ENCODE data around the gene ACAT2.

ACAT2 gene

GRCh38 chr6:159790149-159790955, 28.5 kb downstream of the ACAT2 start, which contains the start of gene MRPL18 (continued):
- TF ChIP-seq ZNF184 (tag by site-specific recombination; IDR thresholded peaks at IDR 0.05): no peak
- no peak for TF ChIP-seq ZBTB49 (tag by site-specific recombination; IDR thresholded peaks at IDR 0.05; ENCODE audit: low read depth)
- no peak for TF ChIP-seq ZNF223 (tag by site-specific recombination; IDR thresholded peaks at IDR 0.05)
- TF ChIP-seq, protein P1, sequence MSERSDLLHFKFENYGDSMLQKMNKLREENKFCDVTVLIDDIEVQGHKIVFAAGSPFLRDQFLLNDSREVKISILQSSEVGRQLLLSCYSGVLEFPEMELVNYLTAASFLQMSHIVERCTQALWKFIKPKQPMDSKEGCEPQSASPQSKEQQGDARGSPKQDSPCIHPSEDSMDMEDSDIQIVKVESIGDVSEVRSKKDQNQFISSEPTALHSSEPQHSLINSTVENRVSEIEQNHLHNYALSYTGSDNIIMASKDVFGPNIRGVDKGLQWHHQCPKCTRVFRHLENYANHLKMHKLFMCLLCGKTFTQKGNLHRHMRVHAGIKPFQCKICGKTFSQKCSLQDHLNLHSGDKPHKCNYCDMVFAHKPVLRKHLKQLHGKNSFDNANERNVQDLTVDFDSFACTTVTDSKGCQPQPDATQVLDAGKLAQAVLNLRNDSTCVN (tag by site-specific recombination; optimal IDR thresholded peaks at IDR 0.05): peak; percentile 14
- no peak for TF ChIP-seq GLIS1 (tag by site-specific recombination; IDR thresholded peaks at IDR 0.05)
- TF ChIP-seq ZNF785 (tag by site-specific recombination; IDR thresholded peaks at IDR 0.05): no peak
- no peak for TF ChIP-seq ZBTB6 (tag by site-specific recombination; IDR thresholded peaks at IDR 0.05)
- no peak for TF ChIP-seq ZNF423 (tag by site-specific recombination; IDR thresholded peaks at IDR 0.05)
- no peak for TF ChIP-seq ZNF529 (tag by site-specific recombination; IDR thresholded peaks at IDR 0.05; ENCODE audit: insufficient replicate concordance)
- no peak for TF ChIP-seq ZNF792 (tag by site-specific recombination; IDR thresholded peaks at IDR 0.05)
- no peak for TF ChIP-seq ZNF354C (tag by site-specific recombination; IDR thresholded peaks at IDR 0.05; ENCODE audit: borderline replicate concordance, low read depth)
- TF ChIP-seq ZNF664 (tag by site-specific recombination; IDR thresholded peaks at IDR 0.05): no peak
- no peak for TF ChIP-seq ZNF416 (tag by site-specific recombination; IDR thresholded peaks at IDR 0.05)
- peak; percentile 63; the same call in 1 of the 2 replicates for TF ChIP-seq KLF10 (tag by site-specific recombination; IDR thresholded peaks at IDR 0.05)
- 0 out of 2 replicates have a peak, but pooled peaks have one; percentile 33 for TF ChIP-seq ZNF24 (tag by site-specific recombination; IDR thresholded peaks at IDR 0.05)
- TF ChIP-seq, protein P2, sequence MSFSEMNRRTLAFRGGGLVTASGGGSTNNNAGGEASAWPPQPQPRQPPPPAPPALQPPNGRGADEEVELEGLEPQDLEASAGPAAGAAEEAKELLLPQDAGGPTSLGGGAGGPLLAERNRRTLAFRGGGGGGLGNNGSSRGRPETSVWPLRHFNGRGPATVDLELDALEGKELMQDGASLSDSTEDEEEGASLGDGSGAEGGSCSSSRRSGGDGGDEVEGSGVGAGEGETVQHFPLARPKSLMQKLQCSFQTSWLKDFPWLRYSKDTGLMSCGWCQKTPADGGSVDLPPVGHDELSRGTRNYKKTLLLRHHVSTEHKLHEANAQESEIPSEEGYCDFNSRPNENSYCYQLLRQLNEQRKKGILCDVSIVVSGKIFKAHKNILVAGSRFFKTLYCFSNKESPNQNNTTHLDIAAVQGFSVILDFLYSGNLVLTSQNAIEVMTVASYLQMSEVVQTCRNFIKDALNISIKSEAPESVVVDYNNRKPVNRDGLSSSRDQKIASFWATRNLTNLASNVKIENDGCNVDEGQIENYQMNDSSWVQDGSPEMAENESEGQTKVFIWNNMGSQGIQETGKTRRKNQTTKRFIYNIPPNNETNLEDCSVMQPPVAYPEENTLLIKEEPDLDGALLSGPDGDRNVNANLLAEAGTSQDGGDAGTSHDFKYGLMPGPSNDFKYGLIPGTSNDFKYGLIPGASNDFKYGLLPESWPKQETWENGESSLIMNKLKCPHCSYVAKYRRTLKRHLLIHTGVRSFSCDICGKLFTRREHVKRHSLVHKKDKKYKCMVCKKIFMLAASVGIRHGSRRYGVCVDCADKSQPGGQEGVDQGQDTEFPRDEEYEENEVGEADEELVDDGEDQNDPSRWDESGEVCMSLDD (tag by site-specific recombination; IDR thresholded peaks at IDR 0.05): peak; percentile 96
- TF ChIP-seq ZXDB (tag by site-specific recombination; IDR thresholded peaks at IDR 0.05): peak; percentile 61
- no peak for TF ChIP-seq ZNF830 (tag by site-specific recombination; IDR thresholded peaks at IDR 0.05; ENCODE audit: low read depth)
- TF ChIP-seq ZNF510 (tag by site-specific recombination; IDR thresholded peaks at IDR 0.05; ENCODE audit: insufficient replicate concordance): peak; percentile 61
- TF ChIP-seq ZNF366 (tag by site-specific recombination; conservative IDR thresholded peaks at IDR 0.05): no peak
- no peak for TF ChIP-seq ZNF548 (tag by site-specific recombination; IDR thresholded peaks at IDR 0.05)
- no peak for TF ChIP-seq ZNF585B (tag by site-specific recombination; IDR thresholded peaks at IDR 0.05)
- TF ChIP-seq ZBTB7A (tag by site-specific recombination; IDR thresholded peaks at IDR 0.05; ENCODE audit: low read depth): no peak
- no peak; the same call in 1 of the 2 replicates for TF ChIP-seq ZNF561 (tag by site-specific recombination; IDR thresholded peaks at IDR 0.05; ENCODE audit: borderline replicate concordance)
- TF ChIP-seq, protein P3, sequence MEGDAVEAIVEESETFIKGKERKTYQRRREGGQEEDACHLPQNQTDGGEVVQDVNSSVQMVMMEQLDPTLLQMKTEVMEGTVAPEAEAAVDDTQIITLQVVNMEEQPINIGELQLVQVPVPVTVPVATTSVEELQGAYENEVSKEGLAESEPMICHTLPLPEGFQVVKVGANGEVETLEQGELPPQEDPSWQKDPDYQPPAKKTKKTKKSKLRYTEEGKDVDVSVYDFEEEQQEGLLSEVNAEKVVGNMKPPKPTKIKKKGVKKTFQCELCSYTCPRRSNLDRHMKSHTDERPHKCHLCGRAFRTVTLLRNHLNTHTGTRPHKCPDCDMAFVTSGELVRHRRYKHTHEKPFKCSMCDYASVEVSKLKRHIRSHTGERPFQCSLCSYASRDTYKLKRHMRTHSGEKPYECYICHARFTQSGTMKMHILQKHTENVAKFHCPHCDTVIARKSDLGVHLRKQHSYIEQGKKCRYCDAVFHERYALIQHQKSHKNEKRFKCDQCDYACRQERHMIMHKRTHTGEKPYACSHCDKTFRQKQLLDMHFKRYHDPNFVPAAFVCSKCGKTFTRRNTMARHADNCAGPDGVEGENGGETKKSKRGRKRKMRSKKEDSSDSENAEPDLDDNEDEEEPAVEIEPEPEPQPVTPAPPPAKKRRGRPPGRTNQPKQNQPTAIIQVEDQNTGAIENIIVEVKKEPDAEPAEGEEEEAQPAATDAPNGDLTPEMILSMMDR (tag by site-specific recombination; IDR thresholded peaks at IDR 0.05): no peak
- TF ChIP-seq, protein P4, sequence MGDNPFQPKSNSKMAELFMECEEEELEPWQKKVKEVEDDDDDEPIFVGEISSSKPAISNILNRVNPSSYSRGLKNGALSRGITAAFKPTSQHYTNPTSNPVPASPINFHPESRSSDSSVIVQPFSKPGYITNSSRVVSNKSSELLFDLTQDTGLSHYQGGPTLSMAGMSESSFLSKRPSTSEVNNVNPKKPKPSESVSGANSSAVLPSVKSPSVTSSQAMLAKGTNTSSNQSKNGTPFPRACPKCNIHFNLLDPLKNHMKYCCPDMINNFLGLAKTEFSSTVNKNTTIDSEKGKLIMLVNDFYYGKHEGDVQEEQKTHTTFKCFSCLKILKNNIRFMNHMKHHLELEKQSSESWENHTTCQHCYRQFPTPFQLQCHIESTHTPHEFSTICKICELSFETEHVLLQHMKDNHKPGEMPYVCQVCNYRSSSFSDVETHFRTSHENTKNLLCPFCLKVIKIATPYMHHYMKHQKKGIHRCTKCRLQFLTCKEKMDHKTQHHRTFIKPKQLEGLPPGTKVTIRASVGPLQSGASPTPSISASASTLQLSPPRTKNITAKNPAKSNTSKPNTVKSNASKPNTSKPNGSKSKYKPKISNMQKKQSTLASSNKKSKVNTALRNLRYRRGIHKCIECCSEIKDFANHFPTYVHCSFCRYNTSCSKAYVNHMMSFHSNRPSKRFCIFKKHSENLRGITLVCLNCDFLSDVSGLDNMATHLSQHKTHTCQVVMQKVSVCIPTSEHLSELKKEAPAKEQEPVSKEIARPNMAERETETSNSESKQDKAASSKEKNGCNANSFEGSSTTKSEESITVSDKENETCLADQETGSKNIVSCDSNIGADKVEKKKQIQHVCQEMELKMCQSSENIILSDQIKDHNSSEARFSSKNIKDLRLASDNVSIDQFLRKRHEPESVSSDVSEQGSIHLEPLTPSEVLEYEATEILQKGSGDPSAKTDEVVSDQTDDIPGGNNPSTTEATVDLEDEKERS (tag by site-specific recombination; IDR thresholded peaks at IDR 0.05): no peak
- TF ChIP-seq ZNF114 (tag by site-specific recombination; IDR thresholded peaks at IDR 0.05): no peak
- no peak for TF ChIP-seq ZNF350 (tag by site-specific recombination; IDR thresholded peaks at IDR 0.05)
